NCI-H1436 (cell line): ENCODE data around the gene FGFRL1.
"Not testable (repeated sequence)": the region's sequence is repeated elsewhere in the genome, so short reads cannot be mapped to it uniquely, and the experiment has no call there.

Experiments used
- DNase-seq: peaks from one replicate; lab custom pipeline; 2025; lab: John Stamatoyannopoulos, UW

FGFRL1 gene

GRCh38 chr4:1039493-1040343 is 28.3 kb downstream of the FGFRL1 start:
- no peak for DNase-seq

- no peak for DNase-seq
Observed at GRCh38 chr4:1040344-1041146, 29.1 kb downstream of the FGFRL1 start.

GRCh38 chr4:1041147-1041935 is 29.9 kb downstream of the FGFRL1 start:
- no peak for DNase-seq

DNA sequence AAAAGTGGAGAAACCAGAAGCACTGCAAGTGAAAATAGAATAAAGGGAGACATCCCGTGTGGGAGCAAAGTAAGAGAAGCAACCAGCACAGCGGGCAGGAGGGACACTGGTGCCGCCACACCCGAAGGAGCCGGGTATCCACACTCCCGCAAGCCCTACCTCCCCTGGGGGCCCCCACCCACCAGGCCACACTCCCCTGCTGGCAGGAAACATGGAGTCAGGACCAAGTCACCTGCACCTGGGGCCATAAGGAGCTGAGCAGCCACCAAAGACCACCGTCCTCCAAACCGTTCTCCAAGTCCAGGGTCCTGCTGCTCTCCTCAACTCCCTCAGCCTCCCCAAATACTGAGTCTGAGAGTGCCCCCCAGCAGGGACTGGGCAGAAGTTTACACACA is 30.5 kb downstream of the FGFRL1 start:
- no peak for DNase-seq

DNA sequence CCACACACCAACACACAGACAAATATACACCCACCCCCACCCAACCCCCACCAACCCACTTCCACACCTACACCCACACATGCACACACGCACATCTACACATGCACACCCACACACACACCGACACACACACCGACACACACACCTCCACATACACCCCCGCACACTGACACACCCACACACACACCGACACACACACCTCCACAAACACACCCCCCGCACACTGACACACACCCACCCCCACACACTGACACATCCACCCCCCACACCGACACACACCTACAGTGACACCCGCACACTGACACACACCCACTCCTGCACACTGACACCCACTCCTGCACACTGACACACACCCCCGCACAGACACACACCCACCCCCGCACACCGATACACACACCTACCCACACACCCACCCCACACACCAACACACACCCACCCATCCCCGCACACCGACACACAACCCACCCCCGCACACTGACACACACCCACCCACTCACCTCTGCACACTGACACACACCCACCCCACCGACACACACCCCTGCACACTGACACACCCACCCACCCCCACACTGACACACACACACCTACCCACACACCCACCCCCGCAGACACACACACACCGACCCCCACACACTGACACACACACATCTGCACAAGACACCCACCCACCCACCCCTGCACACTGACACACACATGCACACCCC is 31.1 kb downstream of the FGFRL1 start:
- no peak for DNase-seq

DNA sequence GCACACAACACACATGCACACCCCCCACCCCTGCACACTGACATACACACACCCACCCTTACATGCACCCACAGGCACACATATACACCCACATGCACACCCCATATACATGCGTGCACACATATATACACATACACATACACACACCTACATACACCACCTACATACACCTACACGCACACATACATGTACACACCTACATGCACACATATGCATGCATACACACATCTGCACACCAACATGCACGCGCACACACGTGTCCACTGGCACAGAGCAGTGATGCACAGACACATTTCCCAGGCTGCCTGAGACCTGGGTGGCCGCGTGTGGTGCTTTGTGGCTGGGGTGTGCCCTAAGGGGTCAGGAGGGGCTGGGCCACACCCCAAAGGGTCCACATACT is 31.7 kb downstream of the FGFRL1 start:
- no peak for DNase-seq

DNA sequence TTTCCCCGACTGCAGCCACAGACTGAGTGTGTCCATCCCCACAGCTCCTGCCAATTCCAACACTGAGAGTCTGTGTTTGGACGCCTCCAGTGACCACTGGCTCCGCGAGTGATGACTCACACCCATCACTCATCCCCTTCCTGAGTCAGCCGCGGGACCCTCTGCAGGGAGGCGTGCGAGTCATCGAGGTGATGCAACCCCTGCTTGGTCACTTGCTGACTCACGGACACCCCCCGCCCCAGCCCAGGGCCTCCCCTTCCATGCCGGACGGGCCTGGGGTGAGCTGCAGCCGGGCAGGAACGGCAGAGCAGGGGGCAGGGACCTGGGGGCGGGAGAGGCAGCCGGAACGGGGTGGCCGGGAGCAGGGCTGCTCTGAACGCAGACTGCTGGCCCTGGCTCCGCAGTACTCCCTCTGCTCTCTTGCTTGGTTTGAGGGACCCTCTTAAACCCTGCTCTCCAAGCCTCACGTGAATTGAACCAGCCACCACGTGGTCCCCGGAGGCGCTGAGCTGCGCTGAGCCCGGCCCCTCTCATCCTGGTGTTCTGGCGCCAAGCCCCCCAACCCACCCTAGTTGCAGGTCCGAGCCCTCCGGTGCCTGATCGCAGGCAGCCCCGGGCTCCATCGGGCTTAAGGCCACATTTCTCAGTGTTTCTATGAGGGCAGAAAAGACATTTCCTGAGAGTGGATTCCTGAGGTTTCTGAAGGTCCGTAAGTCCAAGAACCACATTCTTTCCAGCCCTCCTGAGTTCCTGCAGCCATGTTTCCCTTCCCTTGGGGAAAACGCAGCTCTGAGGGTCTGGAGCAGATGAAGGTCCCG is 32.4 kb downstream of the FGFRL1 start:
- no peak for DNase-seq

- DNase-seq, result no peak
Observed at GRCh38 chr4:1044469-1045192, 33.2 kb downstream of the FGFRL1 start.

- no peak for DNase-seq
Observed at GRCh38 chr4:1045193-1045594, 33.8 kb downstream of the FGFRL1 start.

DNA sequence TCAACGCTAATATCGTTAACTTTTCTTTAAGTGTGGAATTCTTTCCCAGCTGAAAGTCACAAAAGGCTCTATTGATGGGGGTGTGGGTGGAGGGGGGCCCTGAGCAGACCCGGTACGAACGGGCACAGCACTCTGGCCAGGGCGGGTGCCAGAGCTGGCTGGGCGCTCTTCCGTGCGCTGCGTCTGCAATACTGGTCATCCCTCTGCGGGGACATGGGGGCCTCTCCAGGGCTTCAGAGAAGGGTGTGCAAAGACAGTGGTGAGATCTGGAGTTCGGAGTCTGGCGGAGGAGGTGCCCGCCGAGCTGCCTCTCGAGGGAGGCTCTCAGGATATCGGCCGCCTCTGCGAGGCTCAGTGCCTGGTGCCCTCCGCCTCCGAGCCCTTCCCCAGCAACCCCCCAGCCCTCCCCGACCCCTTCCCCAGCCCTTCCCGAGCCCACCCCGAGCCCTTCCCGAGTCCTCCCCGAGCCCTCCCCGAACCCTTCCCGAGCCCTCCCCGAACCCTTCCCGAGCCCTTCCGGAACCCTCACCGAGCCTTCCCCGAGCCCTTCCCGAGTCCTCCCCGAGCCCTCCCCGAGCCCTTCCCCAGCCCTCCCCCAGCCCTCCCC is 34.3 kb downstream of the FGFRL1 start:
- no peak for DNase-seq

DNA sequence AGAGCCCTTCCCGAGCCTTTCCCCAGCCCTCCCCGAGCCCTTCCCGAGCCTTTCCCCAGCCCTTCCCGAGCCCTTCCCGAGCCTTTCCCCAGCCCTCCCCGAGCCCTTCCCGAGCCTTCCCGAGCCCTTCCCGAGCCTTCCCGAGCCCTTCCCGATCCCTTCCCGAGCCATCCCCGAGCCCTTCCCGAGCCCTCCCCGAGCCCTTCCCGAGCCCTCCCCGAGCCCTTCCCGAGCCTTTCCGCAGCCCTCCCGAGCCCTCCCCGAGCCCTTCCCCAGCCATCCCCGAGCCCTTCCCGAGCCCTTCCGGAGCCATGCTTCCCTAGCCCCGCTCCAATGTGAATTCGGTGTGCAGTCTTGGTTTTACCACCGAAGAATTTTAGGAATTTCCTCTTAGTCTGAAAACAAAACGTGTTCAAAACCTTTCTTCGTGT is 35.2 kb downstream of the FGFRL1 start:
- DNase-seq, result not testable (repeated sequence)

- no peak for DNase-seq
Observed at GRCh38 chr4:1047106-1047975, 35.9 kb downstream of the FGFRL1 start.

DNA sequence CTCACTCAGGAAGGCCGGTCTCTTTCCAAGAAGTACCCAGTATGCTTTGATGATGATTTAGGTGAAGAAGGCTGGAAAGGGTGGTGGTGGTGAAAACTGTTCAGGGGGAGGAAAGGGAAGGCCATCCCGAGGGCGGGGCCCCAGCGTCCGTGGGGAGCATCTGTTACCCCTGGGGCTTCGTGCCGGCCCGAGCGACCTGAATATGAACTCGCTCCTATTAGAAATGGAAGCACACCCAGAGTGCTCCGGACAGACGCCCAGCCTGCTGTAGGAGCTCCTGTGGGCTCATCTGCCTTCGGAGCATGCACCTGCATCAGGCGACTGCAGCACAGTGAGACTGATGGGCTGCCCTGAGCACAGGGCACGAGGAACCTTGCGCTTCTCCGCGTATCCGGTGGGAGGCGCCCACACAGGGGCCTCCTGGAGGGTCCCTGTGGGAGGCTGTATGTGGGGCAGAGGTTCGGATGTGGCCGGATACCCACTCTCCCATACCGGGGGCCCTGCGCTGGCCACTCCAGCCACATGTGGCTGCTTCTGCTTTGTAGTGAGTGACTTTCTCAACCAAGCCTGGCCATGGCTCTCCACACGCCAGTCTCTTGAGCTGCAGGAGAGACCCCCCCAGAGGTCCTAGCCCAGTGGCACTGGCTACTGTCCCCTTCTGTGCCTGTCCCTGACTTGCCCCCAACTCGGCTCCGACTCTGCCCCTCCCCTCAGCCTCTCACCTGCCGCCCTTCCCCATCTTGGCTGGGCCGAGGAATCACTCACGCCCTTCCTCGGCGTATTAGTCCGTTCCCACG is 36.7 kb downstream of the FGFRL1 start:
- DNase-seq, result no peak

- no peak for DNase-seq
Observed at GRCh38 chr4:1048773-1049590, 37.6 kb downstream of the FGFRL1 start.

DNA sequence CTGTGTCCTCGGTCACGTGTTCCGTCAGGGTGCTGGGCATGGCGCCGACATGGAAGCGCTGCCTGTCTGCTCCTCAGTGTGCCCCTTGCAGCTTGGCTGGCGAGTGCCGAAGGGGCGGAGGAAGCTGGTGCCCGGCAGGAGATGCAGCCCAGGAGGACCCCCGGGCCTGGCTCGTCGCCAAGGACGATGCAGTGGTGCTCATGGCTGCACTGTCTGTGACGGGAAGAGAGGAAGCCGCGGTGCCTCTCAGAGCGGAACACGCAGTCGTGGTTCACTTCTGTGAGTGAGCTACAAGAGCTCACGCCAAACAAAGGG is 38.1 kb downstream of the FGFRL1 start:
- no peak for DNase-seq

GRCh38 chr4:1050486-1051213 is 39.2 kb downstream of the FGFRL1 start:
- DNase-seq, result no peak

GRCh38 chr4:1051472-1051871 is 40.0 kb downstream of the FGFRL1 start:
- DNase-seq, result no peak
